ENCODE measurements around the gene DLEC1. TPM values are rescaled to one million over a fixed set of nuclear protein-coding genes. Genes with fewer than 3 reads are reported as not detected.

DLEC1 gene
- total RNA-seq, 1 donor from 2014 or later = 0.54 TPM

- H2AFZ ChIP-seq (ENCODE audit: low read depth, low read length) = no peak overlapping the region
- H3K36me3 Mint-ChIP-seq (ENCODE audit: low read depth, unreplicated experiment) = peaks cover 4% of the 10 kb centered on the region
- FAIRE-seq (no peak), DNase-seq (ENCODE audit: low read depth) (no peak)
- no peak for TF ChIP-seq CTCF (IDR thresholded peaks at IDR 0.05; ENCODE audit: insufficient read depth, low read depth, low read length)
- TF ChIP-seq EZH2 (IDR thresholded peaks at IDR 0.05; ENCODE audit: insufficient read depth, low read length) = no peak
- no peaks in the 10 kb centered on the region for H3K79me2 ChIP-seq (ENCODE audit: insufficient read depth, low read length)
- H3K27ac ChIP-seq (ENCODE audit: low read depth, low read length) = no peak overlapping the region
- no peaks in the 10 kb centered on the region for H3K36me3 ChIP-seq (ENCODE audit: insufficient read depth, low read length)
- H3K27ac Mint-ChIP-seq (ENCODE audit: unreplicated experiment) = no peak overlapping the region
- H3K9me3 ChIP-seq (ENCODE audit: insufficient read depth, low read depth, low read length) = no peaks in the 10 kb centered on the region
- peaks cover 14% of the 10 kb centered on the region for H3K27me3 Mint-ChIP-seq (ENCODE audit: low read depth, unreplicated experiment)
- no peaks in the 10 kb centered on the region for H4K20me1 ChIP-seq (ENCODE audit: insufficient read depth, low read length)
- H3K9me3 Mint-ChIP-seq (ENCODE audit: unreplicated experiment) = no peaks in the 10 kb centered on the region
- no peaks in the 10 kb centered on the region for H3K27me3 ChIP-seq (ENCODE audit: insufficient read depth, low read length)
- H3K4me2 ChIP-seq (ENCODE audit: low read length) = no peak overlapping the region
- no peaks in the 10 kb centered on the region for H3K4me1 ChIP-seq (ENCODE audit: insufficient read depth, low read length)
- H3K4me3 ChIP-seq (ENCODE audit: insufficient read depth, low read depth, low read length) = no peak overlapping the region
- no peak overlapping the region for H3K9ac ChIP-seq (ENCODE audit: low read length)
- no peak overlapping the region for H3K4me3 Mint-ChIP-seq (ENCODE audit: unreplicated experiment)
- H3K4me1 Mint-ChIP-seq (ENCODE audit: low read depth, unreplicated experiment) = no peaks in the 10 kb centered on the region
Measured at GRCh38 chr3:38110314-38111050, 71.5 kb downstream of the DLEC1 start.

GRCh38 chr3:38111201-38111600, 72.2 kb downstream of the DLEC1 start:
- Histone ChIP-seq H3K4me3 (ENCODE audit: insufficient read depth, low read depth, low read length) (no peak overlapping the region), H3K9ac (ENCODE audit: low read length) (no peak overlapping the region), H2AFZ (ENCODE audit: low read depth, low read length) (no peak overlapping the region), H3K4me2 (ENCODE audit: low read length) (no peak overlapping the region), H3K27ac (ENCODE audit: low read depth, low read length) (no peak overlapping the region), H3K79me2 (ENCODE audit: insufficient read depth, low read length) (no peaks in the 10 kb centered on the region), H3K36me3 (ENCODE audit: insufficient read depth, low read length) (no peaks in the 10 kb centered on the region), H3K4me1 (ENCODE audit: insufficient read depth, low read length) (no peaks in the 10 kb centered on the region), H4K20me1 (ENCODE audit: insufficient read depth, low read length) (no peaks in the 10 kb centered on the region), H3K9me3 (ENCODE audit: insufficient read depth, low read depth, low read length) (no peaks in the 10 kb centered on the region), H3K27me3 (ENCODE audit: insufficient read depth, low read length) (no peaks in the 10 kb centered on the region)
- H3K27ac Mint-ChIP-seq (ENCODE audit: unreplicated experiment) = no peak overlapping the region
- no peak for FAIRE-seq
- H3K9me3 Mint-ChIP-seq (ENCODE audit: unreplicated experiment) = no peaks in the 10 kb centered on the region
- H3K4me1 Mint-ChIP-seq (ENCODE audit: low read depth, unreplicated experiment) = no peaks in the 10 kb centered on the region
- H3K36me3 Mint-ChIP-seq (ENCODE audit: low read depth, unreplicated experiment) = peaks cover 7% of the 10 kb centered on the region
- peaks cover 21% of the 10 kb centered on the region for H3K27me3 Mint-ChIP-seq (ENCODE audit: low read depth, unreplicated experiment)
- no peak for DNase-seq (ENCODE audit: low read depth)
- no peak for TF ChIP-seq EZH2 (IDR thresholded peaks at IDR 0.05; ENCODE audit: insufficient read depth, low read length)
- no peak for TF ChIP-seq CTCF (IDR thresholded peaks at IDR 0.05; ENCODE audit: insufficient read depth, low read depth, low read length)
- no peak overlapping the region for H3K4me3 Mint-ChIP-seq (ENCODE audit: unreplicated experiment)

- Histone ChIP-seq H3K4me3 (ENCODE audit: insufficient read depth, low read depth, low read length) (no peak overlapping the region), H4K20me1 (ENCODE audit: insufficient read depth, low read length) (no peaks in the 10 kb centered on the region), H3K9me3 (ENCODE audit: insufficient read depth, low read depth, low read length) (no peaks in the 10 kb centered on the region), H3K79me2 (ENCODE audit: insufficient read depth, low read length) (no peaks in the 10 kb centered on the region), H3K9ac (ENCODE audit: low read length) (no peak overlapping the region), H3K4me2 (ENCODE audit: low read length) (no peak overlapping the region), H3K27me3 (ENCODE audit: insufficient read depth, low read length) (no peaks in the 10 kb centered on the region), H3K27ac (ENCODE audit: low read depth, low read length) (no peak overlapping the region), H3K4me1 (ENCODE audit: insufficient read depth, low read length) (no peaks in the 10 kb centered on the region), H3K36me3 (ENCODE audit: insufficient read depth, low read length) (no peaks in the 10 kb centered on the region), H2AFZ (ENCODE audit: low read depth, low read length) (no peak overlapping the region)
- peaks cover 21% of the 10 kb centered on the region for H3K27me3 Mint-ChIP-seq (ENCODE audit: low read depth, unreplicated experiment)
- H3K9me3 Mint-ChIP-seq (ENCODE audit: unreplicated experiment) = no peaks in the 10 kb centered on the region
- no peak overlapping the region for H3K27ac Mint-ChIP-seq (ENCODE audit: unreplicated experiment)
- no peaks in the 10 kb centered on the region for H3K4me1 Mint-ChIP-seq (ENCODE audit: low read depth, unreplicated experiment)
- no peak overlapping the region for H3K4me3 Mint-ChIP-seq (ENCODE audit: unreplicated experiment)
- FAIRE-seq = no peak
- TF ChIP-seq CTCF (IDR thresholded peaks at IDR 0.05; ENCODE audit: insufficient read depth, low read depth, low read length) (no peak), EZH2 (IDR thresholded peaks at IDR 0.05; ENCODE audit: insufficient read depth, low read length) (no peak)
- DNase-seq (ENCODE audit: low read depth) = no peak
- peaks cover 7% of the 10 kb centered on the region for H3K36me3 Mint-ChIP-seq (ENCODE audit: low read depth, unreplicated experiment)
Measured at GRCh38 chr3:38111696-38112377, 72.8 kb downstream of the DLEC1 start.
